Measurements from ENCODE around the gene ABCA4. TPM values are rescaled to one million over a fixed set of nuclear protein-coding genes. Genes with fewer than 3 reads are reported as not detected.
A peak's percentile ranks its signal among the peaks of the same experiment; 100 is the strongest.

The ABCA4 gene
- total and polyA plus RNA-seq, 8 donors = 0.08 to 1.2 (median 0.37) TPM; not detected in 5

DNA sequence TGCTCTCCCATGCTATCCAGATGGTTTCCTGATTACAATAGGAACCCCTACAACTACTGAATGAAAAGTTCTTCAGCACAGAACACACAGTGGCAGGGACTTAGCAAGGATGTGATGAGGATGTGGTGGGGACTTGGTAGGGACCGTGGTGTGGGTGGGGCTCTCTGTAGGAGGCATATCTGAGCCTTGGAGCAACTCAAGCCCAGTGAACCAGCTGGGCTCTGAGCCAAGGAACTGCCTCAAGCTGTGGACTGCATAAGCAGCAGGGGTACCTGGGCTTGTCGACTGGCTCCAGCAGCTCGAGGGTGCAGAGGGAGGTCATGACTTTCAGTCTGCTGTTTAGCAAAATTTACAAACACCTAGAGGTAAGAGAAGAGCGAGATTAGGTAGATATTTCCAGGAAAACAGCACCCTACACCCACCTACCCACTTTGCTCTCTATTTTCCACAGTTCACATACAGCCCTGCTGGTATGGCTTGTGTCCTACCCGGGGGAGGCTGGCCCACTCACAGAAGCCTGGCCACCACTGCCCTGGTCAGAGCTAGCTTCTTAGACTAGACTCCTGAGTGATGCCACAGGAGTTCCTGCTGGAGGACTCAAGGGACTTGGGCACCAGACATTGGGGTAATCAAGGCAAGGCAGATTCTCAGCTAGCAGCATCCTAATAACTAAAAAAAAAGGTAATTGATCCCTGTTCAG, 125.0 kb downstream of the ABCA4 start:
- TF ChIP-seq POLR2A (IDR thresholded peaks at IDR 0.05) = no peak
- TF ChIP-seq, protein P1, sequence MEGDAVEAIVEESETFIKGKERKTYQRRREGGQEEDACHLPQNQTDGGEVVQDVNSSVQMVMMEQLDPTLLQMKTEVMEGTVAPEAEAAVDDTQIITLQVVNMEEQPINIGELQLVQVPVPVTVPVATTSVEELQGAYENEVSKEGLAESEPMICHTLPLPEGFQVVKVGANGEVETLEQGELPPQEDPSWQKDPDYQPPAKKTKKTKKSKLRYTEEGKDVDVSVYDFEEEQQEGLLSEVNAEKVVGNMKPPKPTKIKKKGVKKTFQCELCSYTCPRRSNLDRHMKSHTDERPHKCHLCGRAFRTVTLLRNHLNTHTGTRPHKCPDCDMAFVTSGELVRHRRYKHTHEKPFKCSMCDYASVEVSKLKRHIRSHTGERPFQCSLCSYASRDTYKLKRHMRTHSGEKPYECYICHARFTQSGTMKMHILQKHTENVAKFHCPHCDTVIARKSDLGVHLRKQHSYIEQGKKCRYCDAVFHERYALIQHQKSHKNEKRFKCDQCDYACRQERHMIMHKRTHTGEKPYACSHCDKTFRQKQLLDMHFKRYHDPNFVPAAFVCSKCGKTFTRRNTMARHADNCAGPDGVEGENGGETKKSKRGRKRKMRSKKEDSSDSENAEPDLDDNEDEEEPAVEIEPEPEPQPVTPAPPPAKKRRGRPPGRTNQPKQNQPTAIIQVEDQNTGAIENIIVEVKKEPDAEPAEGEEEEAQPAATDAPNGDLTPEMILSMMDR (IDR thresholded peaks at IDR 0.05) = no peak
- no peak for TF ChIP-seq POLR2AphosphoS5 (IDR thresholded peaks at IDR 0.05)
- TF ChIP-seq EP300 (IDR thresholded peaks at IDR 0.05) = no peak
- Histone ChIP-seq H3K36me3 (no peaks in the 10 kb centered on the region), H3K9me3 (no peaks in the 10 kb centered on the region), H3K4me3 (no peak overlapping the region), H3K4me1 (no peaks in the 10 kb centered on the region), H3K27me3 (peaks cover 0 to 7% (median 0%) of the 10 kb centered on the region in 3 donors), H3K27ac (no peak overlapping the region)
- 29 to 56% (median 40%) methylated on average over 5 of the region's 5 CpGs for WGBS, 5 donors
- intact Hi-C loops (cut with DNase I; ENCODE audit: low total_unique reads) = no loop called here
- DNase-seq = peak in 1 of 2 donors; percentile 44

GRCh38 chr1:93993731-93994130, 127.2 kb downstream of the ABCA4 start:
- intact Hi-C loops (cut with DNase I; ENCODE audit: low total_unique reads) = no loop called here
- Histone ChIP-seq H3K36me3 (no peaks in the 10 kb centered on the region), H3K4me3 (no peak overlapping the region), H3K27ac (no peak overlapping the region), H3K27me3 (peaks cover 0 to 13% (median 0%) of the 10 kb centered on the region in 3 donors), H3K4me1 (peaks cover 0 to 8% (median 0%) of the 10 kb centered on the region in 4 donors), H3K9me3 (no peaks in the 10 kb centered on the region)
- 83 to 91% (median 87%) methylated on average over 6 of the region's 6 CpGs for WGBS, 5 donors
- DNase-seq = no peak
- no peak for TF ChIP-seq POLR2AphosphoS5 (IDR thresholded peaks at IDR 0.05)
- no peak for TF ChIP-seq POLR2A (IDR thresholded peaks at IDR 0.05)
- TF ChIP-seq EP300 (IDR thresholded peaks at IDR 0.05) = no peak
- TF ChIP-seq, protein P1 (IDR thresholded peaks at IDR 0.05) = no peak

DNA sequence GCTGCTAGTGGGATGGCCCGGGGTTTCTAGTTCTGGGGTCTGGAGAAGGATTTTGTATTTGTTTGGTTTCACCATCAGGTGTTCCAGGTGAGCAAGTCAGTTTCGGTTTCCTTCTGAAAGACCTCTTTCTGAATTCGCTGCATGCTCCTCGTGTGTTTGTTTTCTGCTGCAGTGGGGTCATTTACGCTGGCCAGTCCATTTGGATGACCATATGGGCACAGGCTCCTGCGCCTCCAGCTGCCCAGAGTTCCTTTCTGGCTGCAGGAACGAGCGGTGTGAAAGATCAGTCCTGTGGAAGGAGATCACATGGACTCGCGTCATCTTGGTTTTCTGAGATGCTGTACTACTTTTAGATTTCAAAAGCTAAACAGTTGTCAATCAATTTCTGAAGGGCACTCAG, 128.0 kb downstream of the ABCA4 start:
- 66 to 78% (median 72%) methylated on average over 10 of the region's 10 CpGs for WGBS, 5 donors
- H3K4me3 ChIP-seq = peak overlapping the region in 1 of 4 donors; percentile 33
- peaks cover 0 to 10% (median 0%) of the 10 kb centered on the region in 3 donors for H3K27me3 ChIP-seq
- H3K9me3 ChIP-seq = no peaks in the 10 kb centered on the region
- no peak for DNase-seq
- intact Hi-C loops (cut with DNase I; ENCODE audit: low total_unique reads) = no loop called here
- H3K4me1 ChIP-seq = peaks cover 0 to 10% (median 0%) of the 10 kb centered on the region in 4 donors
- H3K27ac ChIP-seq = no peak overlapping the region
- TF ChIP-seq POLR2A (IDR thresholded peaks at IDR 0.05) (no peak), EP300 (IDR thresholded peaks at IDR 0.05) (no peak), POLR2AphosphoS5 (IDR thresholded peaks at IDR 0.05) (no peak)
- TF ChIP-seq, protein P1 (IDR thresholded peaks at IDR 0.05) = no peak
- no peaks in the 10 kb centered on the region for H3K36me3 ChIP-seq

DNA sequence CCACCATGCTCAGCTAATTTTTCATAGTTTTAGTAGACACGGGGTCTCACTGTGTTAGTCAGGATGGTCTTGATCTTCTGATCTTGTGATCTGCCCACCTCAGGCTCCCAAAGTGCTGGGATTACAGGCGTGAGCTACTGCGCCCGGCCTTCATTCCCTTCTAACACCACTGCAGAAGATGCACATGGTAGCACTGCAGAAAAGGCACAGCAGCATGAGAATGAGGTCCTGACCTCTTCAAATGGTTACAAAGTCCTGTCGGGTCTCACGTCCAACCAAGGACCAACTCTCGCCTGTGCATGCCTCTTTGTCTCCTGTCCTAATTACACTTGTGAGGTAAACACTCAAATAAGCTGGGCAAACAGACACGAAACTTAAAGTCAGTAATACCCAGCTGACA, 128.8 kb downstream of the ABCA4 start:
- TF ChIP-seq, protein P1 (IDR thresholded peaks at IDR 0.05) = no peak
- TF ChIP-seq EP300 (IDR thresholded peaks at IDR 0.05) (no peak), POLR2A (IDR thresholded peaks at IDR 0.05) (no peak), POLR2AphosphoS5 (IDR thresholded peaks at IDR 0.05) (no peak)
- no peak for DNase-seq
- Histone ChIP-seq H3K4me1 (peaks cover 0 to 10% (median 0%) of the 10 kb centered on the region in 4 donors), H3K36me3 (no peaks in the 10 kb centered on the region), H3K27me3 (peaks cover 0 to 6% (median 0%) of the 10 kb centered on the region in 3 donors), H3K4me3 (no peak overlapping the region), H3K27ac (no peak overlapping the region), H3K9me3 (no peaks in the 10 kb centered on the region)
- 71 to 86% (median 77%) methylated on average over 7 to 8 of the region's 8 CpGs for WGBS, 5 donors
- intact Hi-C loops (cut with DNase I; ENCODE audit: low total_unique reads) = no loop called here

Measured in stomach (tissue), 9 donors.